Measurements from ENCODE around the gene PDE7B.

Gene PDE7B

DNA sequence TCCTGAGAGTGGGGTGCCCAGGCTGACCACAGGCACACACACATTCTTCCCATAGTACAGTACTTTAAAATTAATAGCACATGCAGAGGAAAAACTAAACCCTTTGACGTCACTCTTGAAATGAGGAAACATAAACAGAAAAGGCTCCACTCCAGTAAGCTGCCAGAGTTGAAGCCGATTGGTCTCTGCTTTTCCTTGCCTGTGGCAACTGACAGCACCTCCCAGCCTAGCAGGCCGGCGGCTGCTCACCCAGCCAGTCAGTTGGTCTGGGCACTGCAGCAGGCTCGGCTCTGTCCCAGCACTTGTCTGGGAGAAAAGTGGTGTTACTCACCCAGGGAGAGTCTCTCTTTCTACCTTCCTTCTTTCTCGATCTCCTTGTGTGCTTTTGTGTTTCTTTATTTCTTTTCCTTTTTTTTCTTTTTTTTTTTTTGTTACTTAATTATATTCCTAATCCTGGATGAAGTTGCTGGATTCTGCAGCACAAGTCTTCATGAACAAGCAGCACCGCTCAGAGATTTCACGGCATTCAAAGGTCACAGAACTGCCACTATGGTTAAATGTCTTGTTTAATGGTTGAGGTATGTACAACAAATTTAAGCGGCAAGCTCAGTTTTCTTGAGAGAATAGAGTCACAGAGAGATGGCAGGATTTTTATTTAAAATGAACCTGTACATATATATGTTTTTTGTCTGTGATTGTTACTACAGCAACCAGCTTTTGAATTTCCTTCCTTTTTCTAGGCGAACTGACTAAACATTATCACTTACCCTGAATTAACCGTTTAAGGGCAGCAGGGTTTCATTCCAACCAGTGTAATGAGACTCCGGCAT, at the start of gene PDE7B:
TSS of gene PDE7B (plus strand) at position 260 of the 830 bp plus-strand sequence.
- DNase-seq = peak; percentile 69

DNA sequence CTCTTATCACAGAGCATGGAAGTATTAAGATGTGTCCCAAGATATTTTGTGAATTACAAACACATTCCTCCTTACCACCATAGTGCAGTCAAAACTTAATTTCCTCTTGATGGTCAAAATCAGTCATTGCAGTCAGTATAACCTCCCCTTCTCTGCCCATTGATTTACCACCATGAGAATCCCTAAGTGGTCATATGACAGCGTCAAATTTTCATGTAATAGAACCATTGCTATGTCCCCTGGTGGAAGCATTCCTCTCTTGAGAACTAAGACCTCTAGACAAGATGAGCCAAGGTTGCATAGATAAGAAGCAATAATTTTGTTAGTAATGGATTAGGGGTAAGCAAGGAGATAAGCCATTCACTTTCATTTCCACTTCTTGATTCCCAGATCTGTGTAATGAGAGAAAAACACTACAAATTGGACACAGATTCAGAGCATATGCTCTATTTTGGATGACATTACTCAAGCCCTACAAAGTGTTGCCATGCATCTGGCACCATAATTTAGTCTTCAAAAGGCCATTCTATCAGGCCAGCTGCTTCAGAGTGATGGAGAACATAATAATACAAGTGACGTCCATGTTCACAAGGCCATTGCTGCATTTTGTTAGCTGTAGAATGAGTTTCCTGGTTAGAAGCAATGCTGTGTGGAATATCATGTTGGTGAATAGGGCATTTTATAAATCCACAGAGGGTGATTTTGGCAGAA, 49.6 kb upstream of the PDE7B start:
- no peak for DNase-seq

DNA sequence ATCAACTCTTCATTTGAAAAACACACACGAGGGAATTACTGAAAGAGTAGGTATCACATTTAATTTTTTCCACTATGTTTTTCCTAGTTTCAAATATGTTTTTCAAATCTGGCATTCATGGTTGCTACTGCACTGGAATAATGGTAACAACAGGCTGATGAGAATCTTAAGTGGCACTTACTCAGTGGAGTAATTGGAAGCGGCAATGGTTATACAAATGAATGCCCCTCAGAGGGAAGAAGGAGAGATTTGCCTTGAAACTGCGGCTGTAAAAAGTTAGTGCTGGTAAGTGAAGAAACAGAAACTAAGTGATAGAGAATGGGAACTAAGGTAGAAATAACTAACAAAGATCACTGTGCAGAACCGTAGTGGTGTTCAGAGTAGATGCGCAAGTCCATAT, 41.0 kb upstream of the PDE7B start:
- no peak for DNase-seq

DNA sequence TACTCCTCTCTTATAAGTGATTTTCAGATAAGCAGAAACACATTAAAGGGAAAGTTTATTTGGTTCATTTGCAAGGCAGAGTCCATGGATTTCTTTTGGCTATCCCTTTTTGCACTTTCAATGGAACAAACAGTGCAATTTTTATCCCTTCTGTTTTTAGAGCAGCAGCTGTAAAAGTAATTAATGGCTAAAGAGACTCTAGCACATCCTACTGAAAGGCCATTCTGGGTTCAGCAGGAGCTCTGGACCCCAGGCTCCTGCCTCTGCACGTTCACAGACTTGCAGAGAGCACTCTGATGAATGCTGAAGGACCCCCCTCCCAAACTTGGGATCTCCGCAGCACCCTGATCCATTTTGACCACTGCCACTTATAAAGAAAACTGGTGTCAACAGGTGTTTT, 40.3 kb upstream of the PDE7B start:
- DNase-seq = no peak

DNA sequence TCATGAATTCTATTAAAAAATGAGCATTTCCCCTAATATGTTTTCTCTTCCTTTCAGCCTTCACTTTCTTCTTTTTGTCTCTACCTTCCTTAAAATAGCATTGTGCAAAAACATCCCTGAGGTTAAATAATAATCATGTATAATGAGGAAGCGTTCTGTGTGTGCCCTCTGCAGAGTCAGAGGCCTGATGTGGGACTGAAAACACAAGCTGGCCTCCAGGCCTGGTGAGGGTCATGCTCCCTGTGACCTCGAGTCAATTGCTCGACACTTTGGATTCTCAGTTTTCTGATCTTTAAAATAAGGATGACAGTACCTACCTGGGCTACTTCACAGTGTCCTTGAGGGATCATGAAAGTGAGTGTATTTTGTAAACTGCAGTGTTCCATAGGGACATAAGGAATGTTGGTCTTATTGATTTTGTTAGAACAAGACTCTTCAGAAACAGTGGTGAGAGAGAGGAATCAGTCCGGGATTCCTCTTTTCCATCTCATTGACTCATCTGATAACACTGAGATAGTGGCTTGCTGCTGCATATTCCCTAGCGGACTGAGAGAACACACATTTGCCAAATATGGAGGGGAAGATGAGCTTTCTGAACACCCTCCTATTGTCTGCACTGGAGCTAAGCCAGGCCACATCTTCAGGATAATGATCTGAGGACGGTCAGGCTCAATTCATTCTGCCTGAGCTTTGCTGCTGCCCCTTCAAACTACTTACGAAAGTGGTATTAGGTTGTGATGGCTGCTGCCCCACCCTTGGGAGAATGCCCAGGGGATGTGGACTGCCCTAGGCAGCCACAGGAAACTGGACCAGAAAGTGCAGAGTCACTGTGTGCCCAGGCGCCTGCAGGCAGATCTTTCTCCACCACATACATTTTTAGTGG, 39.6 kb upstream of the PDE7B start:
- no peak for DNase-seq

DNA sequence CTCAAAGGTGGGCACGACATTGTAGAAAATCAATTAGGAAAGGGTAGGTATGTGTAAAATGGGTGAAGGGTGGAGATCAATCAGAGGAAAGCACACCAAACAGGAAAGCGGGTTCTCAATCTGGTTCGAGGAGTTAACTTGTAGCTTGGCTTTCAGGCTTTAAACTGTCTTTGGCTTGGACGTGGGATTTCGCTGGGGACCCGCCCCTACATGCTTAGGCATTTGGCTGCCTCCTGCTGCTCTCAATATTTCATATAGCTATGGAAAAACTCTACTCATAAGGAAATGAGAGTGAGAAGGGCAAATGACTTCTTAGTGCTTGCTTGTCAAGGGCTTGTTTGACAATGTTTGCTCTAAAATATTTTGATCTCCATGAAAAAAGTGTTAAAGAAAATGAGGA, 38.1 kb upstream of the PDE7B start:
- DNase-seq = no peak

DNA sequence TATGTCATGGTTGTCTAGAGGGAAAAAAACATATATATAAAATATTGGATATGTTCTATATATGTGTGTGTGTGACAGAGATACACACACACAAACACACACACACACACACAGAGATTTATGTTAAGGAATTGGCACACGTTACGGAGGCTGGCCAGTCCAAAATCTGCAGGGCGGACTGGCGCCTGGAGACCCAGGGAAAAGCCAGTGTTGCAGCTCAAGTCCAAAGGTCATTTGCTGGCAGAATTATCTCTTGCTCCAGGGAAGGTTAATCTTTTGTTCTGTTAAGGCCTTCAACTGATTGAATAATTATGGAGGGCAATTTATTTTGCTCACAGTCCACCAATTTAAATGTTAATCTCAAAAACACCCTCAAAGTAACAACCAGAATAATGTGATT, 37.5 kb upstream of the PDE7B start:
- no peak for DNase-seq

DNA sequence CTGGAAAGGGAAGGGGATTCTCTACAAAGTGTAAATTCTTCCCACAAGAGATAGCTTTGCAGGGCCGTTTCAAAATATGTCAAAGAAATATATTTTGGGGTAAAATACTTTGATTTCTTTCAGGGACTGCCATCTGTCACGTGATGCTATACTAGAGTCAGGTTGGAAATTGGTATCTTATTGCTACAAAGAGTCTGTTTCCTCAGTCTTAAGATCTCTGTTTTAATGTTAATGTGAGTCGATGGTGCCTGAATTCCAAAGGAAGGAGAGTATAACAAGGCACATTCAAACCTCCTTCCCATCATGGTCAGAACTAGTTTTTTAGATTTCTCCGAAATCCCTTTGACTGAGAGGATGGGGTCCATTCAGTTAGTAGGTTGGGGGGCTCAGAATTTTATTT, 36.3 kb upstream of the PDE7B start:
- no peak for DNase-seq

DNA sequence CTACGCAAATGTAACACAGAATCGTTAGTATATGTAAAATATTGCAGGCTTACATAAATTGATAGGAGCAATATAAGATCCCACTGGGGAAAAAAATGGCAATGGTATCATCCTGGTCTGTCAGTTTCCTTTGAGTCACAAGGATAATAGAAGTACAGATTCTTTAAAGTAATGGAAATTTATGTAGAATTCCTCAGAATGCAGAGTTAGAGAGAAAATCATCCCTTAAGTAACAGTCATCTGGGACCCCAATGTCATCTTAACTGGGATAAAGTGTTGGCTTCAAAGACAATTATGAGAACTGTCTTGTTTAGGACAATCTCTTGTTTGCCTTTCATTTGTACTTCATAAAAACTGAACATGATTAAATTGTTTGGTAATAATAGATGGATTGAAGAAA, 34.5 kb upstream of the PDE7B start:
- no peak for DNase-seq

DNA sequence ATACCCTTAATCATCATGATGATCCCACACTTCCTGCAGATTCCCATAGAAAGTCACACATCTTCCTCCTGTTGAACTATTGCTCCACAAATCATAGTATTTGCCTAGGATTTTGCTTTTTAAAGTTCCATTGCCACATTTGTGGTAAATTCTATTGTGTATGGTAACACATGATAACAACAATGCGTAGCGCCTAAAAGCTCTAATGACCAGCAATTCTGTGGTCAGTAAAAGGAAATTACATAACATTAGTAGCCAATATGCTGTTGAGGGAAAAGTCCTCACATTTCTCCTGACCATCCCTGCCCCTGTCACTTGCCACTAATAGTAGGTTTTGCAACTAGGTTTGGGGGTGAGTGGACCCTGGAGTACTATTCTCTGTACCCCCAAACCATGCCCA, 31.8 kb upstream of the PDE7B start:
- no peak for DNase-seq

DNA sequence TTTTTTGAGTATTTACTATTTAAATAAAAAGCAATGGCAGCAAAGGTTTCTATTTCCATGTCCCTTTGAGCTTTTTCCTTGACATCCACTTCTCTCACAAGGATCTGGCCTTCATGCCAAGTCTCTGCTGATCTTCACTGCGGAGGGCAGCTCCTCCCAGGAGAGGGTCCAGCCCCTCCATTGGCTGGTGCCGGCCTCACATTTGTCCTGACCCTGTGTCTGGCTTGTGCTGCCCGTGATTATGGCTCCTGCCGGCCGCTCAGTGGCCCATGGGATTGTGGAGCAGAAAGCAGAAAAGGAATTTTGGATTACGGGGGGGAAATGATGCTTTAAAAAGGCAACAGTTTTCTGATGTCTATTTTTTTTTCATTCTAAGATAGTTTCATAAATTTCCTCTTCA, 31.2 kb upstream of the PDE7B start:
- DNase-seq = no peak

DNA sequence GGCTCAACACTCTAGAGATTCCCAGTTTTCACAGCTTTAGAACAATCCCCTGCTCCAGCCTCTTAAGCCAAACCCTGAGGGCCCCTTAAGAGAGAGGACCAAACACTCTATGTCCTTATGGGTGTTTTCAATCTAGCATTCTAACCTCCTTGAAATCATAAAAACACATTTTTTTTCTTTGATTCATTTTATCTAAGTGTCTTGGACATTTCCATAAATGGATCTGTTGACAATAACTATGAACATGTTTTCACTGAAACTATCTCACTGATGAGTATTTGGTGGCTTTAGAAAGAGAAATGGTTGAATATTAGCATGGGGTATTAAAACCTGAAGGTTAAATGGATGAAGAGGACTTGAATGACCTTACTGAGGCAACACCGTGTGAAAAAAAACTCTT, 27.6 kb upstream of the PDE7B start:
- DNase-seq = no peak

DNA sequence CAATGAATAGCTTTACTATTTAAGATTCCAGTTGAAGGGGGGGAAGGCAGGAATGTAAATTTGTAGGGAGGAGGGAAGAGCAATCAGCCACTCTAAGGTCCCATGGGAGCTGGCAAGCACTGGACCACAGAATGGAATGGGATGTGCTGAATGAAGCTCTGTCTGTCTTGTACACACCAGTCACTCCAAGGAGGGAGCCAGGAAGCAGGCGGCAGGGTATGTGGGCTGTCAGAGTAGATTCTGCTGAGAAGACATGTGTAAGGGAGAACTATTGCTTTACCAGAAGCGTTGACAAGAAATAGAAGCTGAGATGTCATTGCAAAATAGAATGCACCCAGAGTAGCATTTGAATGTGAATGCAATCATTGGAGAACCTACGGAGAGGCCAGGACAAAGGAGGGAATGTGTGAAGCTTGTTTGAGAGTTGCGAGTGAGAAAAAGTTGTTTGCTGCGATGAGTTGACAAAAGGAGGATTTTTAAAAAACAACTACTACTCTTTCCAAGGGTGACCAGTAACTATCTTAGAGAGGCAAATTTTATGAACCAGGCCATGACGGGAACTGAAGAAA, 25.2 kb upstream of the PDE7B start:
- DNase-seq = no peak

DNA sequence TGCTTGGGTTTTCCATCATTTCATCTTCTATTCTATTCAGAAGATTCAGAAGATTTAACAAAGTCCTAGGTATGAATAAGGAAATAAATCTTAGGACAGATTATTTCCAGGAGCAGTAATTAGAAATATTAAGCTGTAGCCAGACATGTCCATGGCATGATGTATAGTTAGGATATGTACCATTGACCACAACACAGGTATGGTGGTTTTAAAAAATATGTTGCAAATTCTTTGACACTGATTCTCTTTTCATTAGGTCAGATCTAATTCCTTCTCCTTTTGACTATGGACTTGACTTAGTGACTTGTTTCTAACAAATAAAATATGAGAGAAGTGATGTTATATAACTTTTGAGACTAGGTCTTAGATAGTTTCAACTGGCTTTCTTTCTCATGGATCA, 23.5 kb upstream of the PDE7B start:
- DNase-seq = no peak

DNA sequence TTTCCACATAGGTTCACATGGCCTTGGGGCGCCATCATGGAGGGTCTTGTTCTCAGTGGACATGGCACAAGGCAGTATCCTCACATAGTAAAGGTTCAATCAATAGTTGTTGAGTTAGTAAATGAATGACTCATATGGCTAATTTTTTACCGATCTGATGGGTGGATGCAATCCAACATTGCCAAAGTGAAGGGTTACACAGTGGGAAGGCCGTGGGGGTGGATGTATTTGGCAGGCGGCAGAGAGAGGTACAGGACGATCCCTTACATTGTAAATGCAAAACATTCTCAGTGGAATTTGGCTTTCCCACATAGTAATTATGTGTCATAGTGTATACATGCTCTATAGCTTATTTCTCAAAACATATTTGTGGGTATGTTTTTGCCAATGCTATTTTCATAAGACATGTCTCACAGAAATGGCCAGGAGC, 21.0 kb upstream of the PDE7B start:
- DNase-seq = no peak

DNA sequence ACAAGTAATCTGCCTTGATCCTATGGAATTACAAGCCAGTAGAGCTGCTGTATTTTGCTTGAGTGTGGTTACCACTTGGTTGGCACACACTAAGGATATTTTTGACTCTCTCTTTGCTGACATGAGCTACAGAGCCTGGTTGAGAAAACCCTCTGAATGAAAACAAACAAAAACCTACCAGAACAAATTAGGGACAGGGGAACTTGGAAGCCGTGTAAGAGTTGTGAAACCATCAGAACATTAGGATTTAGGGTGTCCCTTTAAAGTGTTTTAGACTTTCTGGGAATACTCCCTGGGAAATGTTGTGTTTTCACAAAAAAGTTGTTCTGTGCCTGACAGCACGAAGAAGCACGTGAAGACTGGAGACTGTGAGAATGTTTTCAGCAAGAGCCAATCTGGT, 20.5 kb upstream of the PDE7B start:
- DNase-seq = no peak

DNA sequence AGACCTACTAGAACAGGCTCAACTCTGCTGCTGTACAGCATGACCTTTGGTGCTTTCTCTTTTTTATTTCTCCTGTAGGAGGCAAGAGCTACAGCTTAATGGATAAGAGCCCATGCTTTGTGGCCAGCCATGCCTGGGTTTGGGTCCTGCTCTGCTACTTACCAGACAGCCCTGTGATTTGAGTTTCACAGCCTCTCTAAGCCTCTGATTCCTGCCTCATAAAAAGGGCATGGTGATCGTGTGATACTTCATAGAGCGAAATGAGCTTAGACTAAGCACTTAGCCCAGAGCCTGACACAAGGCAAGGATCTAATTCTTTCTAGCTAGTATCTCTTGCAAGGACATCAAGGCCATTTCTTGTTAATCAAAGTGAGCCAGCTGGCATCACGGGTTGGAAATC, 19.3 kb upstream of the PDE7B start:
- DNase-seq = no peak

DNA sequence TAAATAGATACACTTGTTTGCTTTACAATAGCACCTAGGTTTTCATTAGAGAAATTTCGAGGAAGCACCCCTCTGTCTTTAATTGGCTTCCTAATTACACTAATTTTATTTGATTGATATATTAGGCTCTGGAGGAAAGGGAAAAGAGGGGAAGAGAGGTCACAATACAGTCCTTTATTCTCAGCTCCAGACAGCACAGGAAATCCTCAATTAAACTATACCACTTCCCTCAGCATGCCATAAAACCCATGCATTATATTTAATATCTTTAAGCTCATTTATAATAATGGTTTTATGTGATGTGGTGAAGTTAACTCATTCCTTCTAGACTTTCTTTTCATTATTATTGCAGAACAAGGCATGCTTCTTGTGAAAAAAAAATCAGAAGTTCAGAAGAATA, 17.7 kb upstream of the PDE7B start:
- DNase-seq = no peak

DNA sequence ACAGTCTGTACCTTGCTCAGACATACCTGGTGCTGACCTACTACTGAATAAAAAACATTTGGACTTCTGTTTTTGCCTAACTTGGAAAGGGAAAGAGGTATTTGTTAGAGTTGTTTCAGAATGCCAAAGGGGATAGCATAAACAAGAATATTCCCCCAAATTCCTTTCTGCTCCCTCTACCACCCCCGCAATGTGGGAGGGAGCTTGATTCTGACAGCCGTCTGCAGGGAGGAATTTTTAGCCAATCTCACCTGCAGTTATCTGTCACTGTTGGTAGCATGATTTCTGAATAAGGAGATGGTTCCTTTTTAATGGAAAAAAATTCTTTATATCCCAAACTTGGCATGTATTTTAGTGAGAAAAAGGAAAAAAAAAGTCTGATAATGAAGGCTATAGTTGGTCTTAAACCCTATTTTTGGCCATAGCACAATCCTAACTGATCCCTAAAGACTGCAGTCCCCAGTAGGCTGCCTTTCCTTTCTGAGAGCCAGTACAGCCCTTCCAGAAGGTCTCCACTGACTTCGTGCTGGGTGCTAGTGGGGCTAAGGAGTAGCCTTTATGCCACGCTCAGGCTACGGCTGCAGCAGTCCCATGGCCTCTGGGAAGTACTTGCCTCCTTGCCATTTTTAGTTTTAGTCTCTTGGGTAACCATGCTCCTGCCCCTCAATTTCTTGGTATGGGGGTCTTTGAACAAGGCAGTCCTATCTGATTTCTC, 13.6 kb upstream of the PDE7B start:
- DNase-seq = no peak

DNA sequence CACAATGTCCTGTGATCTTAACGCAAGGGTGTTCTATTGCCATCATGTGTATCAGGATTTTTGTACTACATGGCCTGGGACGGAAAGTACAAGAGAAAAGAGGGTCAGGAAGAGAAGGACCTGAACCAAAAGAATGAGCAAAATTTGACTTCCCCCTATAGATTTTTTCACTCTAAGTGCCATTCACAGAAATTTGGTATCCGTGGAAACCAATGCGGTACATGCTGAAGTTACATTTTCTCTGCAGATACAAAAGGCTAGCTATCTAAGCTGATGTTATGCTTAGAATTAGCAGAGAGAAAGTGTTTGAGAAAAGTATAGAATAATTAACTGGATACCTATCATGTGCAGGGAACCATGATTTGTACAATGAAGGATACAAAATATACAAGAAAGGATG, 12.4 kb upstream of the PDE7B start:
- DNase-seq = no peak

DNA sequence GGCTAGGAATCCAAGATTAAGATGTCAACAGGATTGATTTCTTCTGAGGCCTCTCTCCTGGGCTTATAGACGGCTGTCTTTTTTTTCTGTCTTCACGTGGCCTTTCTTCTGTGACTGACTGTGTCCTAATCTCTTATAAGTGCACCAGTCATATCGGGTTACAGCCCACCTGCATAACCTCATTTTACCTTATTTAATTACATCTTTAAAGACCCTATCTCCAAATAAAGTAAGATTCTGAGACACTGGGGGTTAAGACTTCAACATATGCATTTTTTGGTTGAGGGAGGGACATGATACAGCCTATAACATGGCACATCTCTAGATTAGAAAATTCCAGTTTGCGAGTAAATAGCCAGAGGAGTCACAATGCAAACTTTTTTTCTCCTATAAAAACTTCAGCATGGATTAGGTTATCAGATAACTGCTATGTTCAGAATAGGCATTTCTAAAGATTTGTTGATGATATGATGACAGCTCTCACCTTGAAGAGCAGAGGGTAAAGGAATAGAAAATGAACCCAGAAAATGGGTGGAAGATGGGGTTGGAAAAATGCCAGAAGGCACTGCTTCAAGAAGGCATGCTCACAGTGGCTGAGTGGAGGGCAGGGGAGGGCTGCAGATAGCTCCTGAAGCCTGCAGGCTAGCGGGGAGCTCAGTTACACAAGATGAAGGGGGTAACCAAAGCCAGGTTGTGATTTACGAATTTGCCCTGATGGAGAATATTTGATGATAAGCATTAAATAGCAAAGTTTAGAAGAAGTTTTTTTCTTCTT, 8.7 kb upstream of the PDE7B start:
- no peak for DNase-seq

DNA sequence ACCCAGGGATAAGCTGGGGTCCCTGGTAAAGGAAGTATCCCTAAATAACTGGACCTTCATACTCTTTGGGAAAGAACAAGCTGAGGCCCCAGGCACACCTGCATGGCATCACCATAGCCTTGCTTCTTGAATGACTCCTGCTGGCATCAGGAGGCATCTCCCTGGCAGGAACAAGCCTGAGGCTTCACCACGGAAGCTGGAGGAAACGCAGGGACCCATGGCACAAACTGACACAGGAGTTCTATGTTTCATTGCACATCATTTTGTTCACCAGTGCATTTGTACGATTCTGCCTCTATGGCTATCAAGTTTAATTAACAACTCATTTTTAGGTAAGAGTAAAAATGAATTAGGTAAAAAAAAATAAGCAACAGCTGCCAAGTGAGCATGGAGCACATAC, 619 bp upstream of the PDE7B start:
- no peak for DNase-seq

Data from activated CD8-positive, alpha-beta memory T cell treated with anti-CD3 and anti-CD28 coated beads, Interleukin-2, amount 50 U/mL, for 48 hours (primary cell).